ENCODE data around the gene MLF2.

Gene MLF2

GRCh38 chr12:6752921-6753771 lies at the start of gene MLF2:
Gene MLF2 (minus strand): TSS chr12:6753141. CDS start chr12:6752334, 807 bp downstream.
- DNase-seq: peak; percentile 95

- no peak for DNase-seq
Observed at GRCh38 chr12:6799147-6799546, 46.2 kb upstream of the MLF2 start.

GRCh38 chr12:6796576-6796975 lies 43.6 kb upstream of the MLF2 start:
- no peak for DNase-seq

- no peak for DNase-seq
Observed at GRCh38 chr12:6795088-6795487, 42.1 kb upstream of the MLF2 start.

- no peak for DNase-seq
Observed at GRCh38 chr12:6792522-6793201, 39.7 kb upstream of the MLF2 start.

GRCh38 chr12:6791931-6792520 lies 39.1 kb upstream of the MLF2 start:
- no peak for DNase-seq

GRCh38 chr12:6790496-6791150 lies 37.7 kb upstream of the MLF2 start:
- DNase-seq: no peak

GRCh38 chr12:6788972-6789924 lies 36.3 kb upstream of the MLF2 start, which contains the start of gene CD4:
Gene CD4 (plus strand): TSS chr12:6789528. CDS start chr12:6800139, 10,611 bp downstream.
- no peak for DNase-seq

GRCh38 chr12:6787309-6787708 lies 34.4 kb upstream of the MLF2 start:
- no peak for DNase-seq

GRCh38 chr12:6786416-6787094 lies 33.6 kb upstream of the MLF2 start:
- DNase-seq: no peak

GRCh38 chr12:6784761-6785160 lies 31.8 kb upstream of the MLF2 start:
- DNase-seq: no peak

- DNase-seq: no peak
Observed at GRCh38 chr12:6784296-6784695, 31.4 kb upstream of the MLF2 start.

GRCh38 chr12:6783828-6784227 lies 30.9 kb upstream of the MLF2 start:
- DNase-seq: no peak

GRCh38 chr12:6782850-6783566 lies 30.1 kb upstream of the MLF2 start:
- DNase-seq: no peak

- no peak for DNase-seq
Observed at GRCh38 chr12:6782119-6782518, 29.2 kb upstream of the MLF2 start.

- DNase-seq: no peak
Observed at GRCh38 chr12:6780573-6780972, 27.6 kb upstream of the MLF2 start.

- no peak for DNase-seq
Observed at GRCh38 chr12:6779708-6780432, 26.9 kb upstream of the MLF2 start.

- DNase-seq: peak; percentile 92
Observed at GRCh38 chr12:6778574-6779550, 25.9 kb upstream of the MLF2 start.

- peak; percentile 51 for DNase-seq
Observed at GRCh38 chr12:6778217-6778573, 25.3 kb upstream of the MLF2 start.
